OCI-LY1 (cell line): ENCODE measurements around the gene PEX5L.

Experiments
- EZH2 ChIP-seq: fragments of 200-600 bp; sonication (generic), shearing (Covaris generic); IDR thresholded peaks from 2 replicates; pipeline ENCODE4 v1.8.0; 2017; ENCODE audit warnings: borderline replicate concordance, mixed run types, mild to moderate bottlenecking, antibody characterized with exemption, low read length, moderate library complexity, mixed read lengths
- TF ChIP-seq, protein P1 (sequence below): fragments of 200-600 bp; sonication (generic), shearing (Covaris generic); IDR thresholded peaks from 2 replicates; pipeline ENCODE4 v1.5.1; 2017; ENCODE audit warnings: mild to moderate bottlenecking, antibody characterized with exemption, low read length, moderate library complexity, mixed read lengths

DNA sequence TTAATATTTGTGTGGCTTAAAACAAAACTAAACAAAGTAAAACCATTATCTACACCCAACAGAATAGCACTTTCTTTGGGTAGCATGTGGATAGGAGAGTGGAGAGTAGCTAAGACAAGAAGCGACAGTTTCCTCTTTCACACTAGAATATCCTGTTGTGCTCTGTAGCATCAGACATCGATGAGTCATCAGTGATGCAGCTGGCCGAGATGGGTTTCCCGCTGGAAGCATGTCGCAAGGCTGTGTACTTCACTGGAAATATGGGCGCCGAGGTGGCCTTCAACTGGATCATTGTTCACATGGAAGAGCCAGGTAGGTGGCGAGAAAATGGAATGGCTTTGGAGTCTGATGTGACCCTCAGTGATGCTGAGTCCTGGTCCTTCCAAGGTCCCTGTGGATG lies 275.8 kb downstream of the PEX5L start:
- TF ChIP-seq, protein P1, sequence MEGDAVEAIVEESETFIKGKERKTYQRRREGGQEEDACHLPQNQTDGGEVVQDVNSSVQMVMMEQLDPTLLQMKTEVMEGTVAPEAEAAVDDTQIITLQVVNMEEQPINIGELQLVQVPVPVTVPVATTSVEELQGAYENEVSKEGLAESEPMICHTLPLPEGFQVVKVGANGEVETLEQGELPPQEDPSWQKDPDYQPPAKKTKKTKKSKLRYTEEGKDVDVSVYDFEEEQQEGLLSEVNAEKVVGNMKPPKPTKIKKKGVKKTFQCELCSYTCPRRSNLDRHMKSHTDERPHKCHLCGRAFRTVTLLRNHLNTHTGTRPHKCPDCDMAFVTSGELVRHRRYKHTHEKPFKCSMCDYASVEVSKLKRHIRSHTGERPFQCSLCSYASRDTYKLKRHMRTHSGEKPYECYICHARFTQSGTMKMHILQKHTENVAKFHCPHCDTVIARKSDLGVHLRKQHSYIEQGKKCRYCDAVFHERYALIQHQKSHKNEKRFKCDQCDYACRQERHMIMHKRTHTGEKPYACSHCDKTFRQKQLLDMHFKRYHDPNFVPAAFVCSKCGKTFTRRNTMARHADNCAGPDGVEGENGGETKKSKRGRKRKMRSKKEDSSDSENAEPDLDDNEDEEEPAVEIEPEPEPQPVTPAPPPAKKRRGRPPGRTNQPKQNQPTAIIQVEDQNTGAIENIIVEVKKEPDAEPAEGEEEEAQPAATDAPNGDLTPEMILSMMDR, result no peak
- TF ChIP-seq EZH2, result no peak
